Dermis microvascular lymphatic vessel endothelial cell (primary cell): ENCODE results near the gene VPS13D. TPM values are rescaled to one million over a fixed set of nuclear protein-coding genes. Genes with fewer than 3 reads are reported as not detected.

ENCODE experiments used
- DNase-seq, 2 donors: peaks; one replicate each; pipeline versions ENCODE4 v3.0.0 to v3.0.0-alpha.2; 2010; ENCODE audit warnings: low read depth in 2 of 2
- total RNA-seq: library from RNA; depleted of rRNA; stranded (reverse); fragments of >200 nt; gene quantifications from 2 replicates; pipeline ENCODE4 v1.2.1, GENCODE V29; 2014

VPS13D gene
- total RNA-seq, 1 donor from 2014 or later: 22.9 TPM

GRCh38 chr1:12547586-12548225 is 317.9 kb downstream of the VPS13D start:
- no peak for DNase-seq

GRCh38 chr1:12548279-12548972 is 318.6 kb downstream of the VPS13D start:
- no peak for DNase-seq

- peak in 1 of 2 donors; percentile 67 for DNase-seq
Measured at GRCh38 chr1:12548973-12549459, 319.2 kb downstream of the VPS13D start.

GRCh38 chr1:12549460-12550349 is 319.9 kb downstream of the VPS13D start:
- DNase-seq: peak; percentile 98 to 99

- no peak for DNase-seq
Measured at GRCh38 chr1:12551584-12551983, 321.8 kb downstream of the VPS13D start.

GRCh38 chr1:12552111-12552888 is 322.5 kb downstream of the VPS13D start:
- DNase-seq: no peak

GRCh38 chr1:12552951-12553921 is 323.4 kb downstream of the VPS13D start:
- no peak for DNase-seq

GRCh38 chr1:12553963-12554362 is 324.1 kb downstream of the VPS13D start:
- no peak for DNase-seq

- no peak for DNase-seq
Measured at GRCh38 chr1:12554521-12555305, 324.9 kb downstream of the VPS13D start.

GRCh38 chr1:12555411-12556367 is 325.9 kb downstream of the VPS13D start:
- DNase-seq: no peak

GRCh38 chr1:12556368-12556930 is 326.6 kb downstream of the VPS13D start:
- no peak for DNase-seq

- DNase-seq: no peak
Measured at GRCh38 chr1:12556957-12557935, 327.4 kb downstream of the VPS13D start.

- DNase-seq: no peak
Measured at GRCh38 chr1:12561121-12561520, 331.3 kb downstream of the VPS13D start.
